ENCODE data around the gene SLC25A3. TPM values are rescaled to one million over a fixed set of nuclear protein-coding genes. Genes with fewer than 3 reads are reported as not detected.

SLC25A3 gene
- total and polyA plus RNA-seq, 2 experiments from 2014 or later = 472 to 941 TPM

DNA sequence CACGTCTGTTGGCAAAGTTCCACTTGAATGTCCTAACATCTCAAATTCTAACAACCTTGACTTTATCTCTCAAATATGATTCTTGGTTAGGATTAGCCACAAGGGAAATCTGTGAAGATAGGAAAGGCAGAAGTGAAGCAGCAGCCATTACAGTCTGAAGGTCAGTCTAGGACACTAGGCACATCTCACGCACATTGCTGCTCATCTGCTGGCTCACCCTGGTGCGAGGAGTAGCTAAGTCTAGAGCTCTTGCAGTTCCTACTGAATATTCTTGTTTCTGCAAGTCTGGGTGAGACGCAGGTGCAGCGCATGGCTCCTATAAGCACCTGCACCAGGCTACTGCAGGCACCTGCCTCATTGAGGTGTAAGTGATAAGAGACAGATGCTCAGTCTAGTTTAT lies 6.4 kb upstream of the SLC25A3 start:
- Histone ChIP-seq H3K9me3 (ENCODE audit: low read depth) (no peaks in the 10 kb centered on the region), H3K4me2 (ENCODE audit: unreplicated experiment) (no peak overlapping the region), H3K27me3 (replicated peaks; ENCODE audit: insufficient read depth) (no peaks in the 10 kb centered on the region), H3F3A (ENCODE audit: insufficient read depth) (no peaks in the 10 kb centered on the region), H3K4me3 (no peak overlapping the region), H2AFZ (no peak overlapping the region), H3K27ac (no peak overlapping the region), H3K9me2 (ENCODE audit: insufficient read depth) (no peaks in the 10 kb centered on the region), H3K9ac (no peak overlapping the region), H3K4me1 (ENCODE audit: insufficient read depth) (no peaks in the 10 kb centered on the region), H3K79me2 (ENCODE audit: insufficient read depth) (no peaks in the 10 kb centered on the region), H4K20me1 (ENCODE audit: insufficient read depth) (no peaks in the 10 kb centered on the region), H3K36me3 (ENCODE audit: low read depth) (no peaks in the 10 kb centered on the region)
- no peak for DNase-seq
- WGBS, 2 experiments (ENCODE audit: low coverage in 1 of 2, low lambda C conversion rate in 2 of 2, missing lambda C conversion rate in 2 of 2) = 54 to 57% methylated on average over 5 of the region's 5 CpGs
- TF ChIP-seq EZH2phosphoT487 (IDR thresholded peaks at IDR 0.05; ENCODE audit: insufficient read depth, low read depth) = no peak
- no peak for TF ChIP-seq EZH2 (IDR thresholded peaks at IDR 0.05; ENCODE audit: insufficient read depth, poor library complexity, severe bottlenecking)
- in situ Hi-C loops (cut with MboI) = no loop called here

DNA sequence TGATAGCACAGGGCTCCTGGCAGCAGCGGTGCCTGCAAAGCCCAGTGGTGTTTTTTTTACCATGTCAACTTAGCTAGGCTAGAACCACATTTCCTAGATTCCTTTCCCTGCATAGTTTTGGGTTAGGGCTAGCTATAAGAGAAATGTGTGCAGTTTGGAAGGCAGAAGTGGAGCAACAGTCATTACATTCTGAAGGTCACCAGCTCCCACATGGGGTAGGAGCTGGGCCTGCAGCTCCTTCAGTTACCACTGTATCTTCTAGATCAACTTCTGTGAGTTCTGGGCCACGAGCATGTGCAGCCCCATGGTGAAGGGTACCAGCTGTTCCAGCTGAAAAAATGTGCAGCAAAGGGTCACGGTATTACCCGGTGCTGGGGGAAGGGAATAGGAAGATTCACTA lies 2.3 kb upstream of the SLC25A3 start:
- Histone ChIP-seq H3K4me2 (ENCODE audit: unreplicated experiment) (no peak overlapping the region), H3K36me3 (ENCODE audit: low read depth) (peaks cover 9% of the 10 kb centered on the region), H3K27me3 (replicated peaks; ENCODE audit: insufficient read depth) (no peaks in the 10 kb centered on the region), H4K20me1 (ENCODE audit: insufficient read depth) (peaks cover 12% of the 10 kb centered on the region; the same call in 1 of the 2 replicates), H3K4me3 (no peak overlapping the region), H3F3A (ENCODE audit: insufficient read depth) (peaks cover 17% of the 10 kb centered on the region), H3K9me2 (ENCODE audit: insufficient read depth) (no peaks in the 10 kb centered on the region), H3K27ac (no peak overlapping the region), H3K9me3 (ENCODE audit: low read depth) (no peaks in the 10 kb centered on the region), H3K4me1 (ENCODE audit: insufficient read depth) (peaks cover 9% of the 10 kb centered on the region; the same call in 1 of the 2 replicates), H3K79me2 (ENCODE audit: insufficient read depth) (peaks cover 27% of the 10 kb centered on the region), H3K9ac (no peak overlapping the region), H2AFZ (no peak overlapping the region)
- DNase-seq = peak; percentile 11
- in situ Hi-C loops (cut with MboI) = no loop called here
- 68 to 71% methylated on average over 4 of the region's 4 CpGs for WGBS, 2 experiments (ENCODE audit: low coverage in 1 of 2, low lambda C conversion rate in 2 of 2, missing lambda C conversion rate in 2 of 2)
- no peak for TF ChIP-seq EZH2phosphoT487 (IDR thresholded peaks at IDR 0.05; ENCODE audit: insufficient read depth, low read depth)
- TF ChIP-seq EZH2 (IDR thresholded peaks at IDR 0.05; ENCODE audit: insufficient read depth, poor library complexity, severe bottlenecking) = no peak

DNA sequence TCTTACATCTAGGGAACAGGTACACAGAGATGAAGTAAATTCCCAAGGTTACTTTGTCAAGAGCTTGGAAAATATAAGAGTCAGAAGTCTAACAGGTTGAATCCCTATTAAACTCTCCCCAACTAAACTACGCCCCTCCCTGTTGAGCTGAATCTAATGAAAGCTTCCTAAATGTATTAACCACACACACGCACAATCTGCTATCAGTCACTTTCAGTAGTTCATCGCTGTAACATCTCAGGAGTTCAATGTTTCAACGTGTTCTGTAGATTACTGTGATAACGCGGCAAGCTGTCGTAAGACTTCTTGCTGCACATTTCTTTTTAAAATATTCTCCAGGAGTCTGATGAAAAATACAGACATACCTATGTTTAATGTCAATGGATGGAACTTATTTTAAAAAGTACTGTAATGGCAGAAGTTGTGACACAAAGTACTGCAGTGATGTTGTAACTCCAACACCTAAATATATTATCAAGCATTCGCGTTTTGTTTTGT lies 612 bp upstream of the SLC25A3 start:
- TF ChIP-seq EZH2phosphoT487 (IDR thresholded peaks at IDR 0.05; ENCODE audit: insufficient read depth, low read depth) = no peak
- no peak for TF ChIP-seq EZH2 (IDR thresholded peaks at IDR 0.05; ENCODE audit: insufficient read depth, poor library complexity, severe bottlenecking)
- WGBS, 2 experiments (ENCODE audit: low coverage in 1 of 2, low lambda C conversion rate in 2 of 2, missing lambda C conversion rate in 2 of 2) = 42 to 43% methylated on average over 9 of the region's 9 CpGs
- H2AFZ ChIP-seq = peak overlapping the region; percentile 90
- H3K27me3 ChIP-seq (replicated peaks; ENCODE audit: insufficient read depth) = no peaks in the 10 kb centered on the region
- peaks cover 44% of the 10 kb centered on the region for H3K79me2 ChIP-seq (ENCODE audit: insufficient read depth)
- peaks cover 18% of the 10 kb centered on the region; the same call in 1 of the 2 replicates for H4K20me1 ChIP-seq (ENCODE audit: insufficient read depth)
- no peaks in the 10 kb centered on the region for H3K9me3 ChIP-seq (ENCODE audit: low read depth)
- no peak for DNase-seq
- H3K9me2 ChIP-seq (ENCODE audit: insufficient read depth) = no peaks in the 10 kb centered on the region
- H3K4me3 ChIP-seq = peak overlapping the region; percentile 73
- H3F3A ChIP-seq (ENCODE audit: insufficient read depth) = peaks cover 31% of the 10 kb centered on the region
- peak overlapping the region; percentile 98 for H3K9ac ChIP-seq
- H3K4me2 ChIP-seq (ENCODE audit: unreplicated experiment) = peak overlapping the region; percentile 69
- H3K27ac ChIP-seq = peak overlapping the region; percentile 73
- in situ Hi-C loops (cut with MboI) = no loop called here
- peaks cover 26% of the 10 kb centered on the region for H3K36me3 ChIP-seq (ENCODE audit: low read depth)
- peaks cover 15% of the 10 kb centered on the region; the same call in 1 of the 2 replicates for H3K4me1 ChIP-seq (ENCODE audit: insufficient read depth)

DNA sequence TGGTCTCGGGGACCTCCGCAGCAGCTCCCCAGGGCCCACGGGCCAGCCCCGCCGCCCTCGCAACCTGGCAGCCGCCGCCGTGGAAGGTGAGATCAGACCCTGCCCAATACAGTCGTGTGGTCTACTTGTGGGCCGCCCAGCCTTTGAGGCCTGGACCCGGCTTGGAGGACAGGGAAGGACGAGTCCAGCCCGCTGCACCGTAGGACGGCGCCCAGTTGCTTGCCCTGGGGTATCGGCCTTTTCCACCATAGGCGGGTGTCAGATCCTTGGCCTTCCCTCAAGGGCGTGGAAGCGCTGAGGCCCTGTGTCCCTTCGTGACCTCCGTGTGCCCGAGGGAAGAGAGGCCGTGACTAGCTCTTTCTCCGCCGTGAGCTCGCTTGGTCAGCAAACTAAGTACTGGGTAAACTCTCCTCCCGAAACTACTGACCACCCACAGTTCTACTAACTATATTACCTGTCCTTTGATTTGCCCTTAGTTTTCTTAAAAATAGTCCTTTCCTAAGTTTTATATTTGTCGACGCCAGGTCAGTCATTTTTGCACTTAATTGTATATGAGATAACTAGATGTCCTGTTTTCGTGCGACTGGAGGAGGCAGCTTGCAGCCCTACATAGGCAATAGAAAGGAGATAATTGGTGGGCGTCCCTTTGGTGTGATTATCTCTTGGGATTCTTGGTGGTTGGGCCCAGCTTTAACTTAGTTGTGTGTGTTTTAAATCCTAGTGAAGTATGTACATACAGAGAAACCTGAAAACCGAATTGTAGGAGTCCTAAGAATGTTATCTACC lies 757 bp downstream of the SLC25A3 start:
- H3K36me3 ChIP-seq (ENCODE audit: low read depth) = peaks cover 40% of the 10 kb centered on the region
- H3K27ac ChIP-seq = peak overlapping the region; percentile 86
- H4K20me1 ChIP-seq (ENCODE audit: insufficient read depth) = peaks cover 18% of the 10 kb centered on the region; the same call in 1 of the 2 replicates
- peaks cover 15% of the 10 kb centered on the region; the same call in 1 of the 2 replicates for H3K4me1 ChIP-seq (ENCODE audit: insufficient read depth)
- no peaks in the 10 kb centered on the region for H3K27me3 ChIP-seq (replicated peaks; ENCODE audit: insufficient read depth)
- 2% methylated on average over 35 of the region's 35 CpGs for WGBS, 2 experiments (ENCODE audit: low coverage in 1 of 2, low lambda C conversion rate in 2 of 2, missing lambda C conversion rate in 2 of 2)
- no peaks in the 10 kb centered on the region for H3K9me2 ChIP-seq (ENCODE audit: insufficient read depth)
- peak overlapping the region; percentile 93 for H3K4me2 ChIP-seq (ENCODE audit: unreplicated experiment)
- peak overlapping the region; percentile 22; the same call in 1 of the 2 replicates for H2AFZ ChIP-seq
- peak overlapping the region; percentile 97 for H3K4me3 ChIP-seq
- peak overlapping the region; percentile 98 for H3K9ac ChIP-seq
- in situ Hi-C loops (cut with MboI) = no loop called here
- peaks cover 42% of the 10 kb centered on the region for H3F3A ChIP-seq (ENCODE audit: insufficient read depth)
- TF ChIP-seq EZH2 (IDR thresholded peaks at IDR 0.05; ENCODE audit: insufficient read depth, poor library complexity, severe bottlenecking) (no peak), EZH2phosphoT487 (IDR thresholded peaks at IDR 0.05; ENCODE audit: insufficient read depth, low read depth) (no peak)
- no peaks in the 10 kb centered on the region for H3K9me3 ChIP-seq (ENCODE audit: low read depth)
- peak; percentile 71 for DNase-seq
- H3K79me2 ChIP-seq (ENCODE audit: insufficient read depth) = peaks cover 58% of the 10 kb centered on the region
